A204.1 (cell line): Measurements from ENCODE around the gene TMEM235.

Source experiments
- FAIRE-seq: peaks from 2 replicates; lab custom pipeline; 2012; peaks lifted over from hg19 to GRCh38; lab: Jason Lieb, UNC

The TMEM235 gene

GRCh38 chr17:78255029-78255656, 23.7 kb downstream of the TMEM235 start:
- FAIRE-seq: no peak

- FAIRE-seq: no peak
Observed at GRCh38 chr17:78255953-78256706, 24.7 kb downstream of the TMEM235 start.

GRCh38 chr17:78256707-78257591, 25.5 kb downstream of the TMEM235 start:
- no peak for FAIRE-seq

GRCh38 chr17:78257810-78258322, 26.4 kb downstream of the TMEM235 start:
- no peak for FAIRE-seq

- no peak for FAIRE-seq
Observed at GRCh38 chr17:78258323-78259191, 27.1 kb downstream of the TMEM235 start.

GRCh38 chr17:78259192-78259554, 27.7 kb downstream of the TMEM235 start:
- FAIRE-seq: no peak

- no peak for FAIRE-seq
Observed at GRCh38 chr17:78263063-78263735, 31.8 kb downstream of the TMEM235 start.

- no peak for FAIRE-seq
Observed at GRCh38 chr17:78263736-78264340, 32.4 kb downstream of the TMEM235 start.

GRCh38 chr17:78264590-78264989, 33.2 kb downstream of the TMEM235 start:
- FAIRE-seq: no peak

GRCh38 chr17:78265121-78265520, 33.7 kb downstream of the TMEM235 start:
- no peak for FAIRE-seq

GRCh38 chr17:78266231-78266631, 34.8 kb downstream of the TMEM235 start:
- no peak for FAIRE-seq

GRCh38 chr17:78266771-78267170, 35.3 kb downstream of the TMEM235 start:
- FAIRE-seq: no peak

GRCh38 chr17:78267253-78268073, 36.0 kb downstream of the TMEM235 start:
- FAIRE-seq: no peak

GRCh38 chr17:78268191-78268874, 36.9 kb downstream of the TMEM235 start:
- FAIRE-seq: no peak

- no peak for FAIRE-seq
Observed at GRCh38 chr17:78268951-78269905, 37.8 kb downstream of the TMEM235 start.

- no peak for FAIRE-seq
Observed at GRCh38 chr17:78269955-78270381, 38.5 kb downstream of the TMEM235 start.

- FAIRE-seq: no peak
Observed at GRCh38 chr17:78271419-78272170, 40.2 kb downstream of the TMEM235 start.
